HG03354 (cell line): ENCODE data around the gene ARID1A.
"Not testable (repeated sequence)": the region's sequence is repeated elsewhere in the genome, so short reads cannot be mapped to it uniquely, and the experiment has no call there.

ENCODE experiments used
- ATAC-seq: cut with Tn5 transposase; IDR thresholded peaks from one replicate; pipeline ENCODE4 v1.9.1; 2021; ENCODE audit warnings: mild to moderate bottlenecking; ENCODE audit not compliant: unreplicated experiment, poor library complexity, severe bottlenecking

Gene ARID1A

DNA sequence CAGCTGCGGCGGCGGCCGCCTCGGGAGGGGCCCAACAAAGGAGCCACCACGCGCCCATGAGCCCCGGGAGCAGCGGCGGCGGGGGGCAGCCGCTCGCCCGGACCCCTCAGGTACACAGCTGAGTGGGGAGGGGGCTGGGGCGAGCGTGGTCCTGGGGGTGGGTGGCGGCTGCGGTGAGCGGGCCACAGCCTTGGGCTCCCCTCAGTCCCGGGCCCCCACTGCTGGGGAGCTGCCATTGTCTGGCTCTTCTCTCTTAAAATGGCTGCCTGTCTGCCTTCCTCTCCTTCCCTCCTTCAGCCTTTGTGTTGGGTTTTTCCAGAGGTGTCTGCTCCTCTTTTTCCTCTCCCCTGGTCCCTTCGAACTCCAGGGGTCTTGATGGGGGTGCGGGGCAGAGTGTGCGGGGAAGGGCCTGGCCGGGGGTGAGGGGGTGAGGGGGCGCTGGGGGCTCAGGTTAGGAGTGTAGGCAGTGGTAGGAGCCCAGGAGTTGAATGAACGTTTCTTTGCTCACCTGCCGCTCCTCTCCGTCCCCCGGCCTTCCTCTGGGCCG lies 1.7 kb downstream of the ARID1A start:
- no peak for ATAC-seq

DNA sequence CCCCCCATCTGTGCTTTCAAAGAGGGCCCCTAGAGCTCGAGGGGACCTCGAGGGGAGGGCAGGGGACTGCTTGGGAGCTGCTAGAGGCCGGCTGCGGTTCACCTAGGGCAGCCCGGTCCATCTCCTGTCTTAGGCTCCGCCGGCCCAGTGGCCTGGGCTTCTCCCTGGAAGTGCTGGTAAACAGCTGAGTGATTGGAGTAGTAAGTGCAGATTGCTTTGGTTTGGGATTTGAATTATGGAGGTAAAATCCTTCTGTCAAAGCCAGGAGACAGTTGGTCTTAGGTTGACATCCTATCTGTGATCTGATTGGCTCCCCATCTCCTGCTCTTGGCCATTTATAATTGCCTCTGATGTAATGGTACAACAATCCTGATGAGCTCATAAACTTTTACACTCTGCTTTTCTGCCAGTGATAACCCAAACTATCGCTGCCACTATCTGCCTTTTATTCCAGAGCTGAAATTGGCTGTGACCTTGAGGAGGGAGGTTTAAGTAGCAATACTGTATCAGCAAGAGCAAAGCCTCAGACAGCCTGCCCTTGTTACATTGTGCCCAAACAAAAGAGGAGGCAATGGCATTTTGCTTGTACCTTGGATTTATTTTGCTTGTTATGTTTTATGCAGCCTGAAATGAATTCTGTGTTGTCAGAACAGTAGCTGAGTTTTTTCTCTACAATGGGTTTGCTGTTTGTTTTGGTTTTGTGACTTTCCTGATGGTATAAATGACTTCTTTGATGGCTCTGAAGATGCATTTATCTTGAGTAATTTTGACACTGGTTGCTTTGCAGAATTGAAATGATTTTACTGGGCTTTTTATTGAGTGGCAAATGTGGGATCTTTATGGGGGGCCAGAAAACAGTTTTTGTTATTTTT lies 2.4 kb downstream of the ARID1A start:
- ATAC-seq, result no peak

DNA sequence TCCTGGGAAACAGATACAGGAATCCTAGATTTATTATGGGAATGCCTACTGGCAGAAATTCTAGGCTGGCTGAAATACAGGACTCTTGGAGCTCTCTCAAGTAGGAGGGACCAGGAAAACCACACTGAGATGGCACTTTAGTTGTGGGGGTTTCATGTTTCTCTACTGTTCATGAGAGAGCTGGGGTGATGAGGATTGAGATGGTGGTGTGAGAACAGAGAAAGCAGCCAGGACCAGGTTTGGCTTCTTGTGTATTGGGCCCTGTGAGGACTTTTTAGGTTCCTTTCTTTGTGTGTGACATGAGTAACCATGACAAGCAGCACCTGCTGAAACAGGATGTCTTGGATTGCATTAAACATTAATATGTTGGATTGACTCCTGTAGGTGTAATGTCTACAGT lies 4.9 kb downstream of the ARID1A start:
- ATAC-seq, result no peak

DNA sequence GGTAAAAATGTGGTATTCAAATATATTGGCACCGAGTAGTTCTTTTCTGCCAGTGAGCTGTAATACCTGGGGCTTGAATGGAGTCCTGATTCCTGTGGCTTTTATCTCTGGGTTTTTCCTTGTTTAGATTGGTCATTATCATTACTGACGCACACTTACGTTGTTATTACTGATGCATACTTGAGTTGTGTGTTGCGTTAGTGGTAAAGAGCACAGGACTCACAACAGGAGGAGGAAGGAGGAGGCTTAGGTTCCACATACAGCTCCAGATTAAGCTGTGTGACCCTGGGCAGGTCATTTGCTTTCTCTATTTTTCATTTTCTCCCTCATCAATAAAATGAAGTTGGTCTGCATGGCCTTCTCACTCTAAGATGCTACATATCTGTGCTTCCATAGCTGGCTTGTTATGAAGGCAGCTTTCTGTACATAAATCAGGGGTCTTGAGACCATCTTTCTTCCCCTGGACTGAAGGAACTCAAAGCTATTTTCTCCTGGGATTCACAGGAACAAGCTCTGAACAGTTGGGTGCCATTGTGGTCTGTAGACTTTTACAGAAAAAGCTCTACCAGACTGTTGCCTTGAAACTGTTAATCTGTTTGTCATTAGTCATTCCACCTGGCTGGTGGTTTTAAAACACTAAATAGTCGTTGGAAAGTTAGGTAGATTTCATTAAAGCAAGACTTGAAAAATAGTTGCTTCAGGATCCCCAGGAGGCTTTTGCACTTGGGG lies 5.6 kb downstream of the ARID1A start:
- no peak for ATAC-seq

DNA sequence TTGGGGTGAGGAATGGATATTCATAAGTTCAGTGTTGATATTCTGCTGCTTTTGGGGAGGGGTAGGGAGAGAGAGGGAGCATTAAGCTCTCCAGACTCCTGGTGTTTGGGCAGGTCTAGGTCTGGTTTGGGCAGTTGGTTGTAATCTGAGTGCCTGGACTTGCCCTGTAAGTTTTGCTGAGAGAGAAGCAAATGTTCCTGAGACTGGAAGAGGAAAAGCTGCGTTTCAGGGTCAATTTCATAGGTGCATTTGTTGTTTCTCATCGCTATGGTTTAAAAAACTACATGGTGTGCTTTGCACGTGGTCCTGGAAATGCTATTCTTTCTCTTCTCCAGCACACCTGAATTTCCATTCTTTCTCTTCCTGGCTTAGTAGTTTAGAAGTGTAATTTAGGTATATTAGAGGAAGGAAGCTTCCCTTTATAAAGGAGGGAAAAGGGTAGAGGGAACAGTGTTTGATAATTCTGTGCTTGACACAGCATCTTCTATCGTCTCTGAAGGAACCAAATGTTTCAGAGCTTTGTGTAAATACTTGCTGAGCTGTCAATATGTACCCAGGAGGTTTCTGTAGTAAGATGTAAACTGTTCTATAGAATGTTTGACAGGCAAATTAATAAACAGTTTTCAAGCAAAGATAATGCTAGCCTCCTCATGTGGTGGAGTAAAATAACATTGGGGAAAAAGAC lies 6.3 kb downstream of the ARID1A start:
- ATAC-seq, result no peak

DNA sequence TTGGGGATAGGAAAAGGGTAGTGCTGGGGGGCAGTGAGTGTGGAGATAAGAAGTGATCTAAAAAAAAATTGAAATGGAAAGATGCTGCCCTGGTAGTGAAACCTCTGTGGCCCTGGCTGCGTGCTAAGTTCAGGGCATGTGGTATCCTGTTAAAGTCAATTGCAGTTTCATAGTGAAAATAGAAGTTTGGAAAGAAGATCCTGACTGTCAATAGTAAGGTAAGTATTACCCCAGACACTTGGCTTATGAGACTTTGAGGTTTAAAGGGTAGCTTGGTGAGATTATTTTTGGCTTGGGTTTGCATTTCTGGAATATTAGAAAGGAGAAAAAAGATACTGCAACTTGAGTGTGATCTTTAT lies 6.8 kb downstream of the ARID1A start:
- no peak for ATAC-seq

DNA sequence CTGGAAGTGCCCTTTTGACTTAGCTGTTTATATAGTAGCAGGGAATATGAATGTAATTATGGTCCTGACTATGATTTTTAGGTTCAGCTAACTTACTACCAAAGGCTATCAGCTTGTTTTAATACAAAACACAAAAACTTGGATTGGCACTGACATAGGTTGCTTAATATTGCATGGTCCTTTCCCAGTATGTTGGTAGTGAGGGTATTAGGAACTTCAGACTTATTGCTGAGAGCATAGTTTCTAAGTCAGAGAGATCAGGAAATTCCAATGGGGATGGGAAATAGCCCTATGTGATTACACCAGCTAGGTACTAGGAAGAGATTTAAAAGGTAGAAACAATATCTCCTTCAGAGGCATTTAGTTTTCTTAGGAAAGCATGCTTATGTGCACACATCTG lies 7.7 kb downstream of the ARID1A start:
- ATAC-seq, result no peak

DNA sequence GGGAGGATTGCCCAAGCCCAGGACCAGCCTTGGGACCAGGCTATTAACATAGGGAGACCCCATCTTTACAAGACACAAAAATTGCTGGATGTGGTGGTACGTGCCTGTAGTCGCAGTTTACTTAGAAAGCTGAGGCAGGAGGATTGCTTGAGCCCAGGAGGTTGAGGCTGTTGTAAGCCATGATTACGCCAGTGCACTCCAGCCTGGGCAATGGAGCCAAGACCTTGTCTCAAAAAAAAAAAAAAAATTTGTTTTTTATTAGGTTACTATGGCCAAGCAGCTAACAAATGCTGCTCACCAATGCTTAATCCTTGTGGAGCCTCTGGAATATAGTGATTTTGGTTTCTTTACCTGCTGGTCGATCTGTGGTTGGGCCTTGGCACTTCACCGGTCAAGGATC lies 8.8 kb downstream of the ARID1A start:
- no peak for ATAC-seq

DNA sequence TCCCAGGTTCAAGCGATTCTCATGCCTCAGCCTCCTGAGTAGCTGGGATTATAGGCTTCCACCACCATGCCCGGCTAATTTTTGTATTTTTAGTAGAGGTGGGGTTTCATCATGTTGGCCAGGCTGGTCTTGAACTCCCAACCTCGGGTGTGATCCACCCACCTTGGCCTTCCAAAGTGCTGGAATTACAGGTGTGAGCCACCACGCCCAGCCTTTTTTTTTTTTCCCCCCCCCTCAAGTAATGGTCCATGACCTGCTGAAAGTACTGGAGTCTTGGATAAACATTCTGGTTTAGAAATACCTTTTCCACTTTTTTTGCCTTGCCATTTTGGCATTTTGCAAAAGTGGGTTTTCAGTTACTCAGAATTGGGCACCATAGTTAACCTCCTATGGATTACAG lies 9.4 kb downstream of the ARID1A start:
- not testable (repeated sequence) for ATAC-seq

DNA sequence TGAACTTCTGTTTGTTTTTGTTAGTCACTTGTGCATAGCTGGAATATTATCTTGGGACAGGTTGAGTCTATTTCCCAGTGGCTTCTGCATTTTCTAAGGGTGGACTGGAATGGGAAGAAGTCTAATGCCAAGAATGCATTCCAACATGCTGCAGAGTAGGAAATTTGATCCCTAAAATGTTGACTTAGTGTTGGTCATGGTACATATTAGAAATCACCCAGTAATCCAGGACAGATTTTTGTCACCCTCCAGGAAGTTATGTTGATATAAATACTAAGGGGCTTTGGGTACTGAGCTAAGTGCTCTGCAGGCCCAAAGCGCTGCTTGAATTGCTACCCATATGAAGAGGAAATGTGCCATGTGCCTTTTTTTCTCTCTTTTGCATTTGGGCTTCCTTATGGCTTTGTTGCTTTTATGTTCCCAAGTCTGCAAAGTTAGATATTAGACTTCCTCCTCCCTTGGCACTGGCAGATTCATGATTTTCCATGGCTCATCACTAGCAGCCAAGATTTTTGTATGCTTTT lies 10.0 kb downstream of the ARID1A start:
- ATAC-seq, result no peak

DNA sequence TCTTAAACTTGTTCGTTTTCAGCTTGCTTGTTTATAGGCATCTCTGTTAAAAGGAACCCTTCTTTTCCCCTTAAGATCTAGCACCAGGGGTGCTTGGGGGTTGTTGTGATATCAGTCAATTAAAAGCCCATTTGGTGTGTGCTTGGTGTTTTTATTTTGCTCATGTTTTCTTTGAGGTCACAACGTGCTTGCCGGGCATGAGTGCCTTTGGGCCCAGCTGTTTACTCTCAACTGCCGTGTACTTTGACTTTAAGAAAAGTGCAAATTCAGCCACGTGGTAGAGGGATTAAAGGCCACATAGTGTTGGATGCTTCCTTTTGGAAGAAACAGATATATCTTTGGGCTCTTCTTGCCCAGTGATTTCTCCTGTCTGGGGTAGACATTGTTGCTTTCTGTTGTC lies 10.5 kb downstream of the ARID1A start:
- no peak for ATAC-seq

DNA sequence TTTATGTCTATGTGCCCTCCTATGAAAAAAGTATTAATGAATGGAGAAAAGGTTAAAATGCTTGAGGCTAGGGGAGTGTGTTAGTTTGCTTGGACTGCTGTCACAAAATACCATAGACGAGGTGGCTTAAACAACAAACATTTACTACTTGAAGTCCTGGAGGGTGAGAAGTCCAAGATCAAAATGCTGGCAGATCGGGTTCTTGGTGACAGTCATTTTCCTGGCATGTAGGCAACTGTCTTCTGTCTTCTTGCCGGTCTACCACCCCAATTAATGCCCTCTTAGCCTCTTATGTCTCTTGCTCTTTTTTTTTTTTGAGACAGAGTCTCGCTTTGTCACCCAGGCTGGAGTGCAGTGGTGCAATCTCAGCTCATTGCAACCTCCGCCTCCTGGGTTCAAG lies 15.0 kb downstream of the ARID1A start:
- ATAC-seq, result no peak

DNA sequence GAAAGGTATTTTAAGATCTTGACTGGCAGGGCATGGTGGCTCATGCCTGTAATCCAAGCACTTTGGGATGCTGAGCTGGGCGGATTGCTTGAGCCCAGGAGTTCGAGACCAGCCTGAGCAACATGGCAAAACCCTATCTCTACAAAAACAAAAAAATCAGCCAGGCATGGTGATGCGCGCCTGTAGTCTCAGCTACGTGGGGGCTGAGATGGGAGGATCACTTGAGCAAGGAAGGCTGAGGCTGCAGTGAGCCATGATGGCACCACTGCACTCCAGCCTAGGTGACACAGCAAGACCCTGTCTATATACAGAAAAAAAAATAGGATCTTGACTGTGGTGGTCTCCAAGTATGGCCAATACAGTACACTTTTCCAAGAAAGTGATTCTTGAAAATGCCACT lies 16.0 kb downstream of the ARID1A start:
- ATAC-seq, result no peak

DNA sequence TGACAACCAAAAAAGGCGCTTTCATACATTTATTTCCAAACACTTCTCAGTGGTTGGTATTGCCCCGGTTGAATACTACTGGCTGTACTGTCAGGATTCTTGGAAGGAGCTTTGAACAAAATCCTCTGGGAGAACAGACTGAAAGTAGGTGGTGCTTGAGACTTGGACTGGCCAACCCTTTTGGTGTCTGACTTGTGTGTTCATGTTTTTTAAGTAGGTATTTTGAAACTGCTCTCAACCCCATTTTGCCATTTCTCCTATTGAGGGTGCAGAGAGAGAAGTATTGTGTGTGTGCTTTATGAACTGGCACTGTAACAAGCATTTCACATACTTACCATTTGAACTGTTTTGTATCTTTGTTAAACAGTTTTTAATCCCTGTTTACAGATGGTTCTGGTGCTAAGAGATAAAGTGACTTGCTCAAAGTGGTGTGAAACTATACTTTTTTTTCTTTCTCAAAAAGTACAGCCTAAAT lies 21.2 kb downstream of the ARID1A start:
- ATAC-seq, result no peak

DNA sequence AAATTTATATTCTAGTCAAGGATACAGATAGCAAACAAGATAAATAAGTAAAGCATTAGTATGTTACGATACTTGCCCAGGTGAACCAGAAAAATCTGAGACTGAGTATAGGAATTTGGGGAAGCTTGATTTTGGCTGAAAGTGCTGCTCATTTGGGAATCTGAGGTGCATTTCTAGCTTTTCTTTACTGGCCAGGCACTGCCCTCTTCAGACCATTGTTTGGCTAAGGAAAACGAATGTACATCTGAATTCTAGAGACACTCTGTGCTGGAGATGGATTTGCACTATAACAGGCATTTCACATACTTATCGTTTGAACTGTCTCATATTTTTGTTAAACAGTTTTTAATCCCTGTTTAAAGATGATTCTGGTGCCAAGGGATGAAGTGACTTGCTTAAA lies 23.4 kb downstream of the ARID1A start:
- no peak for ATAC-seq

DNA sequence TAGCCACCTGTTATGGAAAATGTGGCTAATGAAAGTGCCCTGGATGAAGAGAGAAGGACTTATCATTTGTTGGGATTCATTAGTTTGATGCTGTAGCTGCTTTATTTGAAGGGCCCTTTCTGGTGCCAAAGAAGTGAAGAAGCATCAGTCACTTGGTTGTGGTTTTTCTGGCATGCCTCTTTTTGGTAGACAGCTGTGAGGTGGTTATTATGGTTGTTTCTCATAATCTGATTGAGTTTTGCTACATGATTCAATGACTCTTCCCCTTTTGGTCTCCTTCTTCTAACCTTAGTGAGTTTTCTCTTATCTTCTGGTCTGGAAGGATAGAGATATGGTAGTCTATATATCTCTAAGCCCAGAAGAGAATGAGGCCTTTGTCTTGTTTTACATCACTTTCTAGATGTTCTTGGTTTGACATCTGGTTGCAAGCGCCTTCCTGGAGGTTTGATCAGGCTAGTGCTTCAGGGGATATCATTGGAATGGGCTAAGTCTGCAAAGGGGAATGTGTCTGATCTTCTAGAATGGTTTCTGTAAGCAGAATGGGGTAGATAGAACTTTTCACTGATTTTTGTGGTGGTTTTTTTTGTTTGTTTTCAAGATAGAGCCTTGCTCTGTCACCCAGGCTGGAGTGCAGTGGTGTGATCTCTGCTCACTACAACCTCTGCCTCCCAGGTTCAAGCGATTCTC lies 26.0 kb downstream of the ARID1A start:
- ATAC-seq, result no peak

DNA sequence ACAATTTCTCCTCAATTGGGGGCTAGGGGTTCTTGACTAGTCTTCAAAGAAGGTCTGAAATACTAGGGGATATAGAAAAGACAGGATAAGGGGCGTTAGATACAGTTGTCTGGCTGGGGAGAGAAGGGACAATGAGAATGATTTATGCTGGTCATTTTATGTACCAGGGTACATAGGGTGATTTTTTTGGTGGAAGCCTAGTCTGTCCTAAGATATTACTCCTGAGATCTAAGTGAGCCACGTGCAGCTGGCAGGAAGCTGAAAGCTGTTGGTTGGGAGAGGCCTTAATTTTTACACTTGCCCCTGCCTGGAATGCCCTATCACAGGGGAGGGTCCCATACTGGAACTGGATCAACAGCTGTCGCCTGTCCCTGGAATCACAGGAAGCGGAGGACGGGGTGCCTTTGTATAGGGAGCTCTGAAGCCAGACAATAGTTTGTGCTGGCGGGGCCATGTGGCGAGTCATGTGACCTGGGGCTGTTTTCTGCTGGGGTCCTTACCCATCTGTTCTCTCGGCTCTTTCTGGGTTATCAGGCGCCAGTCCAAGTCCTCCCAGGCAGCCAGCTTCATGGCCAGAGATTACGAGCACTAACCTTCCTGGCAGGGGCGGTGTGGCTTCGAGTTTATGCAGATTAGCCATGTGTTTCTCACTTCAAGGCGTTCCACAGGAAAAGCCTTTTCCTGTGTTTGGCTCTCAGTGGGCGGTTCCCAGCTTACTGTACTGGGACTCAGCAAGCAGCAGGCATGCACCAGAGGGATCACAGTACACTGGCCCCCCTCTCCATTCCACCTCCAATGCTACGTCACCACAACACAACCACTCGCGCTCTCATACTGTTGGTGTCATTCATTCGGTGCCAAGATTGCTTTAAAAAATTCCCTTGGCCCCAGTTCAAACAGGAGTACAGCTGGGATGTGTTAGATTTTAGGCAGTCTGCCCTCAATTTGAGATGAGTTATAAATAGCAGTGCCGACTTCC lies 27.5 kb downstream of the ARID1A start:
- ATAC-seq, result no peak

DNA sequence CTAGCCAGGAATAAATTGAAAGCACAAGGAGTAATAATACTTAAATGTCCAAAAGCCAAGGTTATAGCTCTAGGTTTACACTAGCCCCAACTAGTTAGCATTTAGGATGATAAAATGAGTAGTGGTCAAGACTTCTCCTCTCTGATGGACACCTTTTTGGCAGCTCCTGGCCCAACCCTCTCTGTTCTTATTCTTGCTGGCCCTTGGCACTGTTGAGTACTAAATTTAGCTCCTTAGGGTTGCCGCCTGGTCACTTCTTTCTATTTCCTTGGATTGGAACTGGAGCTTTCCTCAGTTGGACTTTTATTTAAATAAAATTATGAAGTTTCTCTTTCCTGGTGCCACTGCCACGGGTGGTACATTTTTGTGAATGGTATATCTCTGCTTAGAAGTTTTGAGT lies 28.3 kb downstream of the ARID1A start:
- no peak for ATAC-seq
